Measurements from ENCODE around the gene TBR1.
A peak's percentile ranks its signal among the peaks of the same experiment; 100 is the strongest.

Gene TBR1

DNA sequence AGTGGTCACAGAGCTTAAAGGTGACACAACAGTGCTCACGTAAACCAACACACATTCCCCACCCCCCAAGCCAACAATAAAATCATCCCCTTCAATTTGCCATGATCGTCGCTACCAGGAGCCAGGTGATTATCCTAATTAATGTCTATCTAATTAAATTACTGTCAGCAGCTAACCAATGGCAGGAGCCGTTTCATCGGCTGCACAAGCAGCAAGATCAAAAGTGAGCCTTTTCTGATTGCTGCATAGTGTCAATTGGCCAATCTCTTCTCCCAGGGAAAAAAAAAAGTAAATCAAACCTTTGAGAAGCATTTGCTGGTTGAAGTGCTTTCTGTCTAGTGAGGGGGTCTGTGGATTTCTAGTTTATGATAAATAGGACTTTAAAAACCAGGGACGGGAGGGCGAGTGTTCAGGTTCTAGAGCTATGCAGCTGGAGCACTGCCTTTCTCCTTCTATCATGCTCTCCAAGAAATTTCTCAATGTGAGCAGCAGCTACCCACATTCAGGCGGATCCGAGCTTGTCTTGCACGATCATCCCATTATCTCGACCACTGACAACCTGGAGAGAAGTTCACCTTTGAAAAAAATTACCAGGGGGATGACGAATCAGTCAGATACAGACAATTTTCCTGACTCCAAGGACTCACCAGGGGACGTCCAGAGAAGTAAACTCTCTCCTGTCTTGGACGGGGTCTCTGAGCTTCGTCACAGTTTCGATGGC, at the start of gene TBR1:
Gene TBR1 (plus strand): TSS at position 311 of the 721 bp plus-strand sequence. CDS start 114 bp downstream, at position 425.
- Histone ChIP-seq H3K4me2 (ENCODE audit: low read length) (peak within 1 kb of the TSS; percentile 91), H3K36me3 (replicated peaks; ENCODE audit: low read depth, low read length) (peaks cover 9% of the 10 kb centered on the region), H3K4me1 (ENCODE audit: low read length) (peaks cover 6% of the 10 kb centered on the region), H2AFZ (ENCODE audit: low read depth, low read length) (no peak within 1 kb of the TSS), H3K79me2 (ENCODE audit: low read length) (no peaks in the 10 kb centered on the region), H3K27ac (ENCODE audit: low read length) (no peak within 1 kb of the TSS), H3K9me3 (ENCODE audit: insufficient read depth, low read length) (no peaks in the 10 kb centered on the region), H3K27me3 (ENCODE audit: low read depth, low read length) (peaks cover 29% of the 10 kb centered on the region), H3K4me3 (ENCODE audit: low read length) (peak within 1 kb of the TSS; percentile 73), H4K20me1 (ENCODE audit: insufficient read depth, low read length) (no peaks in the 10 kb centered on the region), H3K9ac (ENCODE audit: low read length) (no peak within 1 kb of the TSS)
- no peak for TF ChIP-seq EZH2phosphoT487 (IDR thresholded peaks at IDR 0.05; ENCODE audit: low read depth)
- TF ChIP-seq CTCF (IDR thresholded peaks at IDR 0.05; ENCODE audit: low read depth, low read length) = no peak

- Histone ChIP-seq H3K4me3 (ENCODE audit: low read length) (no peak overlapping the region), H3K79me2 (ENCODE audit: low read length) (peaks cover 33% of the 10 kb centered on the region), H4K20me1 (ENCODE audit: insufficient read depth, low read length) (0 out of 2 replicates have a peak, but pooled peaks cover 9% of the 10 kb centered on the region), H3K27ac (ENCODE audit: low read length) (no peak overlapping the region), H3K9me3 (ENCODE audit: insufficient read depth, low read length) (peaks cover 4% of the 10 kb centered on the region; the same call in 1 of the 2 replicates), H3K4me1 (ENCODE audit: low read length) (no peaks in the 10 kb centered on the region), H3K4me2 (ENCODE audit: low read length) (no peak overlapping the region), H3K9ac (ENCODE audit: low read length) (no peak overlapping the region), H2AFZ (ENCODE audit: low read depth, low read length) (no peak overlapping the region), H3K27me3 (ENCODE audit: low read depth, low read length) (no peaks in the 10 kb centered on the region), H3K36me3 (replicated peaks; ENCODE audit: low read depth, low read length) (peaks cover 34% of the 10 kb centered on the region)
- TF ChIP-seq CTCF (IDR thresholded peaks at IDR 0.05; ENCODE audit: low read depth, low read length) = no peak
- TF ChIP-seq EZH2phosphoT487 (IDR thresholded peaks at IDR 0.05; ENCODE audit: low read depth) = no peak
Measured at GRCh38 chr2:161367675-161368074, 48.4 kb upstream of the TBR1 start.

GRCh38 chr2:161369311-161369710, 46.8 kb upstream of the TBR1 start:
- Histone ChIP-seq H3K9me3 (ENCODE audit: insufficient read depth, low read length) (no peaks in the 10 kb centered on the region), H3K27ac (ENCODE audit: low read length) (no peak overlapping the region), H3K36me3 (replicated peaks; ENCODE audit: low read depth, low read length) (peaks cover 24% of the 10 kb centered on the region), H3K27me3 (ENCODE audit: low read depth, low read length) (no peaks in the 10 kb centered on the region), H2AFZ (ENCODE audit: low read depth, low read length) (no peak overlapping the region), H3K4me2 (ENCODE audit: low read length) (no peak overlapping the region), H3K4me3 (ENCODE audit: low read length) (no peak overlapping the region), H3K9ac (ENCODE audit: low read length) (no peak overlapping the region), H3K79me2 (ENCODE audit: low read length) (peaks cover 17% of the 10 kb centered on the region), H4K20me1 (ENCODE audit: insufficient read depth, low read length) (0 out of 2 replicates have a peak, but pooled peaks cover 9% of the 10 kb centered on the region), H3K4me1 (ENCODE audit: low read length) (no peaks in the 10 kb centered on the region)
- TF ChIP-seq CTCF (IDR thresholded peaks at IDR 0.05; ENCODE audit: low read depth, low read length) (no peak), EZH2phosphoT487 (IDR thresholded peaks at IDR 0.05; ENCODE audit: low read depth) (no peak)

DNA sequence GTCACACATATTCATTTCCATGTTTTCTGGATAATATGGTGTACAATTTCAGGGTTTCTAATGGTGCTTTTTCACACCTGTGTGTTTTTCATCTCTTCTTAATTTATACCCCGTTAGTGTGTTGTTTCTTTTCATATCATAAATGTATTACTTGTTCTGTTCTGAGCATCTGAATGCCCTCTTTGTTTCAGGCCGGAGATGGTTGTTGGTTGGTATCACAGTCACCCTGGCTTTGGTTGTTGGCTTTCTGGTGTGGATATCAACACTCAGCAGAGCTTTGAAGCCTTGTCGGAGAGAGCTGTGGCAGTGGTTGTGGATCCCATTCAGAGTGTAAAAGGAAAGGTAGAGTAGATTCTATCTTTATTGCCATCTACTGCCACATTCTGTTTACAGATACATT, 45.1 kb upstream of the TBR1 start:
- H3K4me1 ChIP-seq (ENCODE audit: low read length) = no peaks in the 10 kb centered on the region
- H4K20me1 ChIP-seq (ENCODE audit: insufficient read depth, low read length) = 0 out of 2 replicates have a peak, but pooled peaks cover 9% of the 10 kb centered on the region
- H3K79me2 ChIP-seq (ENCODE audit: low read length) = peaks cover 6% of the 10 kb centered on the region; the same call in 1 of the 2 replicates
- H3K9ac ChIP-seq (ENCODE audit: low read length) = no peak overlapping the region
- no peaks in the 10 kb centered on the region for H3K27me3 ChIP-seq (ENCODE audit: low read depth, low read length)
- H2AFZ ChIP-seq (ENCODE audit: low read depth, low read length) = no peak overlapping the region
- no peak overlapping the region for H3K27ac ChIP-seq (ENCODE audit: low read length)
- H3K4me3 ChIP-seq (ENCODE audit: low read length) = no peak overlapping the region
- no peak overlapping the region for H3K4me2 ChIP-seq (ENCODE audit: low read length)
- peaks cover 24% of the 10 kb centered on the region for H3K36me3 ChIP-seq (replicated peaks; ENCODE audit: low read depth, low read length)
- no peaks in the 10 kb centered on the region for H3K9me3 ChIP-seq (ENCODE audit: insufficient read depth, low read length)
- TF ChIP-seq CTCF (IDR thresholded peaks at IDR 0.05; ENCODE audit: low read depth, low read length) (no peak), EZH2phosphoT487 (IDR thresholded peaks at IDR 0.05; ENCODE audit: low read depth) (no peak)
